HCT116 (cell line): ENCODE measurements around the gene AUTS2. TPM values are rescaled to one million over a fixed set of nuclear protein-coding genes. Genes with fewer than 3 reads are reported as not detected.

Experiments
- ATAC-seq: fragments of 200-7000 bp; cut with Tn5 transposase; 2 replicates; pipeline ENCODE4 v1.9.1; 2020; ENCODE audit warnings: mild to moderate bottlenecking, moderate library complexity
- BruUV-seq: library from RNA; stranded (reverse); fragments of 400-500 nt; replicated peaks from 2 replicates; lab custom pipeline; 2021; lab: Mats Ljungman, UMichigan
- CTCF ChIA-PET: fragments of 300-600 bp; sonication (Branson Sonifier 250); formaldehyde crosslinking; loops from one replicate; lab custom pipeline; 2021; ENCODE audit warnings: antibody characterized with exemption; lab: Charles Lee
- POLR2A ChIA-PET: fragments of 300-600, 350-600 bp; sonication (Branson Sonifier 250); formaldehyde crosslinking; loops from one replicate; lab custom pipeline; 2021; ENCODE audit warnings: antibody characterized with exemption; lab: Charles Lee
- RAD21 ChIA-PET, 2 experiments: fragments of 300-600 bp; sonication (Branson Sonifier 250); formaldehyde crosslinking; loops; one replicate each; lab custom pipeline; 2023; ENCODE audit warnings: low total read pairs in 2 of 2; ENCODE audit not compliant: uncharacterized antibody in 2 of 2, unreplicated experiment in 2 of 2, low non-redundant PET in 1 of 2; lab: Charles Lee
- DNase-seq: peaks from one replicate; pipeline ENCODE4 v3.0.0-alpha.2; 2010; ENCODE audit warnings: low read depth, low spot score
- H2AFZ ChIP-seq: fragments of 200-600 bp; shearing (Covaris generic), sonication (generic); 2 replicates; pipeline ENCODE4 v1.6.1; 2017; ENCODE audit warnings: low read depth, mixed run types, mixed read lengths, antibody characterized with exemption, low read length; ENCODE audit not compliant: poor library complexity, severe bottlenecking
- H3K27ac ChIP-seq: 2 replicates; pipeline ENCODE4 v1.5.1; 2012; ENCODE audit warnings: low read depth, low read length
- H3K27me3 ChIP-seq: fragments of 200-600 bp; sonication (generic); 2 replicates; pipeline ENCODE4 v1.6.1; 2016; ENCODE audit warnings: mixed run types, low read length, mixed read lengths; ENCODE audit not compliant: insufficient read depth
- H3K36me3 ChIP-seq, 2 experiments: fragments of 200-500 bp in 1 of 2; fragments of 200-600 bp in 1 of 2; sonication (Bioruptor generic) in 1 of 2; sonication (generic) in 1 of 2; 2 replicates each; pipeline versions ENCODE4 v1.5.1 to v1.6.1; 2014 to 2016; ENCODE audit warnings: low read length in 2 of 2, inconsistent platforms in 1 of 2, mixed read lengths in 1 of 2, mixed run types in 1 of 2; ENCODE audit not compliant: insufficient read depth in 2 of 2, control insufficient read depth in 1 of 2
- H3K4me1 ChIP-seq, 2 experiments: fragments of 200-600 bp in 1 of 2; sonication (generic) in 1 of 2; 2 replicates each; pipeline versions ENCODE4 v1.5.1 to v1.6.1; 2012 to 2017; ENCODE audit warnings: low read length in 2 of 2, inconsistent platforms in 1 of 2, mild to moderate bottlenecking in 1 of 2, mixed read lengths in 1 of 2, mixed run types in 1 of 2, moderate library complexity in 1 of 2; ENCODE audit not compliant: insufficient read depth in 2 of 2, control insufficient read depth in 1 of 2
- H3K4me2 ChIP-seq: fragments of 200-600 bp; sonication (generic); 2 replicates; pipeline ENCODE4 v1.6.1; 2017; ENCODE audit warnings: mixed run types, low read length, mixed read lengths
- H3K4me3 ChIP-seq, 2 experiments: fragments of 200-600 bp in 1 of 2; sonication (generic) in 1 of 2; replicated peaks in 1 of 2; 2 replicates each; pipeline ENCODE4 v1.5.1; 2011 to 2016; ENCODE audit warnings: low read length in 2 of 2, control low read depth in 1 of 2, low read depth in 1 of 2, mild to moderate bottlenecking in 1 of 2, mixed read lengths in 1 of 2, mixed run types in 1 of 2
- H3K79me2 ChIP-seq: fragments of 200-600 bp; sonication (generic); 2 replicates; pipeline ENCODE4 v1.6.1; 2017; ENCODE audit warnings: mild to moderate bottlenecking, mixed run types, low read length, moderate library complexity, mixed read lengths; ENCODE audit not compliant: insufficient read depth
- H3K9ac ChIP-seq: fragments of 200-600 bp; sonication (generic); 2 replicates; pipeline ENCODE4 v1.6.1; 2016; ENCODE audit warnings: low read length, mixed read lengths
- H3K9me2 ChIP-seq: fragments of 200-600 bp; sonication (generic), shearing (Covaris generic); 2 replicates; pipeline ENCODE4 v1.6.1; 2017; ENCODE audit warnings: mixed run types, mild to moderate bottlenecking, moderate library complexity; ENCODE audit not compliant: insufficient read depth
- H3K9me3 ChIP-seq, 2 experiments: fragments of 200-500 bp in 1 of 2; fragments of 200-600 bp in 1 of 2; sonication (Bioruptor generic) in 1 of 2; sonication (generic) in 1 of 2; 2 replicates each; pipeline ENCODE4 v1.6.1; 2014 to 2017; ENCODE audit warnings: low read length in 2 of 2, mixed read lengths in 2 of 2, inconsistent platforms in 1 of 2, low read depth in 1 of 2, mild to moderate bottlenecking in 1 of 2, mixed run types in 1 of 2, moderate library complexity in 1 of 2; ENCODE audit not compliant: control insufficient read depth in 1 of 2, insufficient read depth in 1 of 2
- H4K20me1 ChIP-seq: fragments of 200-600 bp; sonication (generic), shearing (Covaris generic); 2 replicates; pipeline ENCODE4 v1.6.1; 2017; ENCODE audit warnings: mixed run types, mild to moderate bottlenecking, moderate library complexity; ENCODE audit not compliant: insufficient read depth
- CEBPB ChIP-seq: IDR thresholded peaks from 2 replicates; pipeline ENCODE4 v1.6.1; 2012; ENCODE audit warnings: low read depth
- MAX ChIP-seq: IDR thresholded peaks from 2 replicates; pipeline ENCODE4 v1.6.1; 2012
- POLR2AphosphoS5 ChIP-seq: IDR thresholded peaks from 2 replicates; pipeline ENCODE4 v1.6.1; 2011; ENCODE audit warnings: mild to moderate bottlenecking, low read depth, low read length, moderate library complexity
- REST ChIP-seq: IDR thresholded peaks from 2 replicates; pipeline ENCODE4 v1.6.1; 2012; ENCODE audit warnings: low read depth
- SP1 ChIP-seq: IDR thresholded peaks from 2 replicates; pipeline ENCODE4 v1.6.1; 2012; ENCODE audit warnings: low read depth
- intact Hi-C: fragments of 100-400 bp; cut with micrococcal nuclease; formaldehyde crosslinking; loops from 2 replicates; pipeline ENCODE4 v1.10.0; 2022
- total RNA-seq: library from RNA; stranded (reverse); gene quantifications from one replicate; pipeline ENCODE4 v1.2.1, GENCODE V29; 2021; ENCODE audit not compliant: unreplicated experiment
- TF ChIP-seq, protein P1 (sequence below), 3 experiments: fragments of 200-600 bp in 1 of 3; sonication (generic) in 1 of 3; IDR thresholded peaks in 2 of 3; conservative IDR thresholded peaks in 1 of 3; 2 replicates each; pipeline ENCODE4 v1.5.1; 2012 to 2017; ENCODE audit warnings: low read depth in 2 of 3, low read length in 2 of 3, antibody characterized with exemption in 1 of 3, borderline replicate concordance in 1 of 3, control low read depth in 1 of 3, mild to moderate bottlenecking in 1 of 3, mixed read lengths in 1 of 3, mixed run types in 1 of 3, moderate library complexity in 1 of 3; ENCODE audit not compliant: insufficient read depth in 1 of 3

Gene AUTS2
- total RNA-seq, 1 experiment from 2014 or later = 0.93 TPM

- Histone ChIP-seq H2AFZ (no peak overlapping the region), H3K79me2 (no peaks in the 10 kb centered on the region), H3K4me1 (no peaks in the 10 kb centered on the region), H3K36me3 (no peaks in the 10 kb centered on the region), H3K4me3 (no peak overlapping the region), H3K9me2 (no peaks in the 10 kb centered on the region), H4K20me1 (no peaks in the 10 kb centered on the region), H3K9me3 (peaks cover 0 to 19% of the 10 kb centered on the region in 2 experiments; a peak in 2 of 4 replicates), H3K4me2 (no peak overlapping the region), H3K9ac (no peak overlapping the region), H3K27ac (no peak overlapping the region), H3K27me3 (no peaks in the 10 kb centered on the region)
- TF ChIP-seq, protein P1, sequence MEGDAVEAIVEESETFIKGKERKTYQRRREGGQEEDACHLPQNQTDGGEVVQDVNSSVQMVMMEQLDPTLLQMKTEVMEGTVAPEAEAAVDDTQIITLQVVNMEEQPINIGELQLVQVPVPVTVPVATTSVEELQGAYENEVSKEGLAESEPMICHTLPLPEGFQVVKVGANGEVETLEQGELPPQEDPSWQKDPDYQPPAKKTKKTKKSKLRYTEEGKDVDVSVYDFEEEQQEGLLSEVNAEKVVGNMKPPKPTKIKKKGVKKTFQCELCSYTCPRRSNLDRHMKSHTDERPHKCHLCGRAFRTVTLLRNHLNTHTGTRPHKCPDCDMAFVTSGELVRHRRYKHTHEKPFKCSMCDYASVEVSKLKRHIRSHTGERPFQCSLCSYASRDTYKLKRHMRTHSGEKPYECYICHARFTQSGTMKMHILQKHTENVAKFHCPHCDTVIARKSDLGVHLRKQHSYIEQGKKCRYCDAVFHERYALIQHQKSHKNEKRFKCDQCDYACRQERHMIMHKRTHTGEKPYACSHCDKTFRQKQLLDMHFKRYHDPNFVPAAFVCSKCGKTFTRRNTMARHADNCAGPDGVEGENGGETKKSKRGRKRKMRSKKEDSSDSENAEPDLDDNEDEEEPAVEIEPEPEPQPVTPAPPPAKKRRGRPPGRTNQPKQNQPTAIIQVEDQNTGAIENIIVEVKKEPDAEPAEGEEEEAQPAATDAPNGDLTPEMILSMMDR (IDR thresholded peaks at IDR 0.05 in 2 of 3, conservative IDR thresholded peaks at IDR 0.05 in 1 of 3; ENCODE audit: borderline replicate concordance in 1 of 3, insufficient read depth in 1 of 3, low read depth in 2 of 3, low read length in 2 of 3) = no peak
- intact Hi-C loops = no loop called here
- DNase-seq (no peak), ATAC-seq (no peak)
- ChIA-PET POLR2A (no interaction called here), RAD21 (no interaction called here), CTCF (no interaction called here)
- BruUV-seq = no TSS peak
Observed at GRCh38 chr7:70072220-70072619, 473.9 kb downstream of the AUTS2 start.

DNA sequence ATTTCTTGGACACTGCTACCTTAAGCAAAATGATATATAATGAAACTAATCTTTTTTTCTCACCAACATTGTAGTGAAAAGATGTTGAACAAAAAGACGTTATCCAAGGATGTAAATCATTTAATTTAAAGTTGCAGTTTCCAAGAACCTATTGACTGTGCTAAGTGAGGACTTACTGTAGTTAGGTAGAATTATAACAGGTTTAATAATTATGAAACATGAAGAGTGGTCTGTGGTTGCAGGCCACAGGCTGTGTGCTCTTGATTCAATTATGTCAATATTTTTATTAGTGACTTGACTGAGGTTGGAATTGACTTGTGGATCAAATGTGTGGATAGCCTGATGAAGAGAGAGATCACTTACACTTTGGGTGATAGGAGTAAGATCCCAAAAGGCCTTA lies 478.1 kb downstream of the AUTS2 start:
- Histone ChIP-seq H3K4me2 (no peak overlapping the region), H4K20me1 (no peaks in the 10 kb centered on the region), H3K79me2 (no peaks in the 10 kb centered on the region), H3K4me1 (no peaks in the 10 kb centered on the region), H3K27me3 (no peaks in the 10 kb centered on the region), H2AFZ (no peak overlapping the region), H3K36me3 (no peaks in the 10 kb centered on the region), H3K27ac (no peak overlapping the region), H3K9ac (no peak overlapping the region), H3K9me3 (peaks cover 4 to 29% of the 10 kb centered on the region in 2 experiments; a peak in 2 of 4 replicates), H3K4me3 (no peak overlapping the region), H3K9me2 (no peaks in the 10 kb centered on the region)
- BruUV-seq = no TSS peak
- ATAC-seq (no peak), DNase-seq (no peak)
- TF ChIP-seq SP1 = no peak
- TF ChIP-seq MAX = no peak
- TF ChIP-seq REST = no peak
- TF ChIP-seq CEBPB = no peak
- TF ChIP-seq, protein P1 (IDR thresholded peaks at IDR 0.05 in 2 of 3, conservative IDR thresholded peaks at IDR 0.05 in 1 of 3; ENCODE audit: borderline replicate concordance in 1 of 3, insufficient read depth in 1 of 3, low read depth in 2 of 3, low read length in 2 of 3) = no peak
- TF ChIP-seq POLR2AphosphoS5 = no peak
- CTCF ChIA-PET = no interaction called here
- POLR2A ChIA-PET = no interaction called here
- intact Hi-C loops = no loop called here
- RAD21 ChIA-PET = no interaction called here
